NCI-H1092 treated with DMSO at 0.1 percent for 48 hours (cell line): ENCODE results near the gene KCNJ5.
A peak's percentile ranks its signal among the peaks of the same experiment; 100 is the strongest.
"Not testable (repeated sequence)": the region's sequence is repeated elsewhere in the genome, so short reads cannot be mapped to it uniquely, and the experiment has no call there.

Source experiments
- DNase-seq: peaks from one replicate; lab custom pipeline; 2025; lab: John Stamatoyannopoulos, UW

KCNJ5 gene

GRCh38 chr11:128913806-128914205 lies 22.6 kb downstream of the KCNJ5 start:
- no peak for DNase-seq

GRCh38 chr11:128914216-128915148 lies 23.3 kb downstream of the KCNJ5 start:
- no peak for DNase-seq

GRCh38 chr11:128915149-128915521 lies 24.0 kb downstream of the KCNJ5 start:
- DNase-seq = no peak

GRCh38 chr11:128916037-128916572 lies 24.9 kb downstream of the KCNJ5 start:
- no peak for DNase-seq

GRCh38 chr11:128916681-128917080 lies 25.5 kb downstream of the KCNJ5 start:
- no peak for DNase-seq

GRCh38 chr11:128917144-128917724 lies 26.1 kb downstream of the KCNJ5 start:
- DNase-seq = no peak

- DNase-seq = no peak
Measured at GRCh38 chr11:128919216-128919615, 28.1 kb downstream of the KCNJ5 start.

- not testable (repeated sequence) for DNase-seq
Measured at GRCh38 chr11:128919635-128920034, 28.5 kb downstream of the KCNJ5 start.

- DNase-seq = no peak
Measured at GRCh38 chr11:128920666-128921065, 29.5 kb downstream of the KCNJ5 start.

GRCh38 chr11:128921793-128922192 lies 30.6 kb downstream of the KCNJ5 start:
- no peak for DNase-seq

GRCh38 chr11:128924104-128924503 lies 32.9 kb downstream of the KCNJ5 start:
- DNase-seq = no peak

- no peak for DNase-seq
Measured at GRCh38 chr11:128924510-128925249, 33.5 kb downstream of the KCNJ5 start.

GRCh38 chr11:128925250-128925600 lies 34.1 kb downstream of the KCNJ5 start:
- DNase-seq = no peak

GRCh38 chr11:128926000-128926399 lies 34.8 kb downstream of the KCNJ5 start:
- DNase-seq = peak; percentile 53

- peak; percentile 53 for DNase-seq
Measured at GRCh38 chr11:128926437-128927107, 35.4 kb downstream of the KCNJ5 start.

- DNase-seq = no peak
Measured at GRCh38 chr11:128927108-128927461, 35.9 kb downstream of the KCNJ5 start.

GRCh38 chr11:128927683-128928336 lies 36.7 kb downstream of the KCNJ5 start:
- no peak for DNase-seq

- DNase-seq = no peak
Measured at GRCh38 chr11:128928400-128928799, 37.2 kb downstream of the KCNJ5 start.

- no peak for DNase-seq
Measured at GRCh38 chr11:128929468-128929867, 38.3 kb downstream of the KCNJ5 start.

GRCh38 chr11:128929991-128930390 lies 38.8 kb downstream of the KCNJ5 start:
- no peak for DNase-seq

GRCh38 chr11:128931066-128931465 lies 39.9 kb downstream of the KCNJ5 start:
- DNase-seq = no peak

- no peak for DNase-seq
Measured at GRCh38 chr11:128931668-128932067, 40.5 kb downstream of the KCNJ5 start.
